ENCODE measurements around the gene ZCCHC24.

Gene ZCCHC24

DNA sequence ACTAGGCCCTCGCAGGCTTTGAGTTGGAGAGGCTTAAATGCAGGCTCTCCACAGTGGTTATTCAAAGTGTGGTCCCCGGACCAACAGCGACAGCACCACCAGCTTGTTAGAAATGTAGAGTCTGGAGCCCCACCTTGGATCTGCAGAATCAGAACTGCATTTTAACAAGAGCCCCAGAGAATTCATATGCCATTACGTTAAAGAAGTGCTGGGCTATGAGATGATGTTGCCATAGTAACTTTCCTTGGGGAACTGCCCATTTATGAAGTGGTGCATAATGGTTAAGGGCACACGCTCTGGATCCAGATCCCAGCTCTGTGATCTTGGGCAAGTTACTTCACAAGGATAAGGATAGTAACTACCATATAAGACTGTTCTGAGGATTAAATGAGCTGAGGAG, 48.9 kb downstream of the ZCCHC24 start:
- no peak for DNase-seq

DNA sequence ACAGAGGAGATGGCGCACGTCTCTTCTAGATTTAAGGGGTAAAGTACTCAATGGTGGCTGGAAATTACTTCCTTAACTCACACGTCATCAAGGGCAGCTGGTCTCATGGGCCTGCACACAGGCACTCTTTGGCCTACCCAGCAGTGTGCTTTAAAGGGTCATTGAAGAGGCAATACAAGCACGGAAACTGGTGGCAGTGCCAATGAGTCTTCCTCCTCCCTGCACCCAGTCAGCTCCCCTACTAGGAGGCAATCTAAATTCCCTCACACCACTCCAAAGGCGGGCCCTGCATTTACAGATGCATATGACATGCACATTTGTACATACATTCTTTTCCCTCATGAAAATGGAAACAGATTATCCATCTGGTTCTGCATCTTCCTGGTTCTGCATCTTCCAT, 50.8 kb downstream of the ZCCHC24 start:
- DNase-seq: peak; percentile 8

DNA sequence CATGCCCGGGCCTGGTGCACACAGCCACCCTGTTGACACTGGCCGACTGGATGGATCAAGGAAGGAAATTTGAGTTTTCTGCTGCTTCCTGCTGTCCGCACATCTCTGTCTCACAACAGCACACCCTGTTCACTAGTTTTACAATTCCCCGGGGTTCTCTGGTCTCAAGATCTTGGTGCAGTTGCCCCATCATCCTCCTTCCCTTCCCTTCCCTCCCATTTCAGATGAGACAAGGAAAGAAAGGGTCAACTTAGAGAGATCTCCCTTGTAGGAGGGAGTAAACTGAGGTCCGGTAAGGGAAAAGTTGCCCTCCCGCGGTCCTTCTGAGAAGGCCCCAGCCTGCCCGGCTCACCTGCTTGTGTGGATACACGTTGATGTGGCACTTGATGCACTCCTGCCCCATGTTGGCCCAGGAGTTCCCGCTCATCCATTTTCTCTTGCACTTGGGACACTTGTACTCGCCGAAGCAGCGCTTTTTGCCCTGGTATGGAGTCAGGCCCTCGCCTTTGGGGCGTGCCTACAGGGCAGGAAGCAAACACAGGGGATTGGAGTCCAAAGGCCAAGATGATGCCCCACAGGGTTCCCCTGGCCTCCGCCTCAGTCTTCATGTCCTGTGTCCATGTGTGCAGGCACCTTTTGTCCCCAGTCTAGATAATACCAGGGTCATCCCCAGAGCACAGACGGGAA, 51.4 kb downstream of the ZCCHC24 start:
- peak; percentile 17 for DNase-seq

DNA sequence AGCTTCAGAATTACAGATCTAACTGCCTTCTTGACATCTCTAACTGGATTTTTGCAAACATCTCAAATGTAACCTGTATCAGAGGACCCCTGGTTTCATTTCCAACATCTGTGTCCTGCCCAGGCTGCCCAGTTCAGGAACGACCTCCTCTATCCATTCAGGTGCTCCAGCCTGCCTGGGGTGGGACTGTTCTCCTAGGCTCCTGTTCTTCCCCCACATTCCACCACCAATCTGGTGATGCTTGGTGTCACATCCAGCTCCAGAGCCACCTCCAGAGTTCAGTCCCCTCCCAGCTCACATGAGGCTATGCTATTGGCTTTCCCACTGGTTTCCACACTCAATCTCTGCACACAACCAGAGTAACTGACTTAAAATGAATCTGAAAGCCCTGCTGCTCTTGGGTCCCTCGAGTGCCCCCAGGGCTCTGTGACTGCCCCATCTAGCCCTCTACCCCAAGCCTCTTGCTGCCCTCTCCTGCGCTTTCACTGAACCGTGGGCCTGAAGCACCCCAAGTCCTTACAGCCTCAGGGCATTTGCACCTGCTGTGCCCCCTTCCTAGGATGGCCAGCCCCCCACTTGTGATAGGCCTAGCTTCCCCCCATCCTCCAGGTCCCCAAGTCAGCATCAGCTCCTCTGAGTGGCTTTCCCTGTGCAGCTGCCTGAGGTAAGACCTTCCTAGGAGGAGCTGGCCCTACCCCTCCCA, 52.1 kb downstream of the ZCCHC24 start:
- DNase-seq: peak; percentile 18

DNA sequence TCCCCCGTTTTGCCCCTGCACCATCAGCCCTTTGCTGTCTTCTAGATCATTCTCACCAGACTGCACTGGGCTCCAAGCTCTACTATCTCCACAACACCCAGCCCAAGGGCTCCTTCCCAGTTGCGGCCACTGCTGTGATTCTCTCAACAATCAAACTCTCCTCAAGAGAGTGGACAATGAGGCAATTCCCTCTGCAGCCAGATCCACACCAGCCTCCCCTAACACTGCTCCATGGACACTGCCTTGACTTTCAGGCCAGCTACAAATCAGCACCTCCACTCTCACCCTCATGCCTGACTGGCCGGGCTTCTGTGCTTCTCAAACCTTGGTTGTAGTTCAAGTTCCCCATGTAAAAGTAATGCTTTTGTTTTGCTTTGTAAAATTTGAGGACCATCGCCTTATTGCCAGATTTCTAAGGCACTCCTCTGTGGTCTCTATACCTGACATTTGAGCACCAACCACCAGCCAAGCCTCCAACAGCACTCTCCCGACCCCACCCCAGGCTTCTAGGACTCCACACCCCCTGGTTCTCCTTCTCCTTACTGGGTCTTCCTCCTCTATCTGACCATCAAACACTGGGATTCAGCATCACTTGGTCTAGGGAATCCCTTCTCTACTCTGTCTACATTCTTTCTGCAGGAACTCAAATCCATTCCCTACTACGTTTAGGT, 52.8 kb downstream of the ZCCHC24 start:
- DNase-seq: peak; percentile 2

DNA sequence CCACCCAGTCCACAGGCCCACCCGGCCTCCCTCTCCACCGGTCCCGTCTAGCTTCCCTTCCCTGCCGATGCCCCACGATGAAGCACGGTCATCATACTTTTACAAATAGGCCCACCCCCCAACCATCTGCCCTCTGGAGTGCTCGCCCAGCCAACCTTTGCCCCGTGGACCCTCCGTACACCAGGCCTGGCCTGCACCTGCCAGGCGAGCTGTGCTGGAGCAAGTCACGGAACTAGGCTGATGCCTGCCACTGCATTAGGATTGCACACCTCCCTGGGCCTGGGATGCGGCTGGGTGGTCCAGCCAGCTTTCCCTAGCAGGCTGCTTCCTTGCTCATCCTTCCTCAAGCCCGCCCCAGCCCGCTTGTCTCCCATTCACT, 53.4 kb downstream of the ZCCHC24 start:
- peak; percentile 7 for DNase-seq

DNA sequence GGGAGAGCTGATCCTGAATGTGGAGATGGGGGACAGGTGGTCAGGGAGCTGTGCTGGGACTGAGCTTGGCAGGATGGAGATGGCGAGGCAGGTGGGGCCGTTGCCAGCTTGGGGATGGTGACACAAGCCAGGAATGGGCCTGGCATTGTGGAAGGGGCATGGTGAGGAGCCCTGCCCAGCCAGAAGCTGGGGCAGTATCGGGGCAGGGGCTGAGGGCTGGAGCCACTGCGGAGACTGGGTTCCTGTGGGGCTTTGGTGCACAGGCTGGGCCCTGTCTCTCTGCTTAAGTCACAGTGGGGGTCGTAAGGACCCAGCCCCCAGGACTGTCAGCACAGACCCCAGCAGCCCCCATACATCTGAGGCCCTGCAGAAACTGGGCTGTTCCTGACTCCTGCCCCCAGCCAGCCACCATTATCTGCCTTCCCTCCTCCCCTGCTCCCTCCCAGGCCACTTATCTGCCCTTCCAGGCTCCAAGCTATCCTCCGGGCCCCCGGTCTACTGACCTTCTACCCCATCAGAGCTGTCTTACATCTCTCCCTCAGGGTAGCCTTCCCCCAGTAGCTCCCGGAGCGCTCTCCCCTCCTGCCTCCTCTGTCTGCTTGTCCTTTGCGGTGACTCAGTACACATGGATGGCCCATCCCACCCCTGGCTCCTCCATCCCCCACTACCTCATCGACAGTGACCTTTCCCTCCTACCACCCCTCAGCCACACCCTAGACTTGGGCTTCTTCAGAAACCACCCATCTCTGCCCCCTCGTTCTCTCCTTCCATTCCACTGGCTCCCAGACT, 54.0 kb downstream of the ZCCHC24 start:
- DNase-seq: peak; percentile 23

DNA sequence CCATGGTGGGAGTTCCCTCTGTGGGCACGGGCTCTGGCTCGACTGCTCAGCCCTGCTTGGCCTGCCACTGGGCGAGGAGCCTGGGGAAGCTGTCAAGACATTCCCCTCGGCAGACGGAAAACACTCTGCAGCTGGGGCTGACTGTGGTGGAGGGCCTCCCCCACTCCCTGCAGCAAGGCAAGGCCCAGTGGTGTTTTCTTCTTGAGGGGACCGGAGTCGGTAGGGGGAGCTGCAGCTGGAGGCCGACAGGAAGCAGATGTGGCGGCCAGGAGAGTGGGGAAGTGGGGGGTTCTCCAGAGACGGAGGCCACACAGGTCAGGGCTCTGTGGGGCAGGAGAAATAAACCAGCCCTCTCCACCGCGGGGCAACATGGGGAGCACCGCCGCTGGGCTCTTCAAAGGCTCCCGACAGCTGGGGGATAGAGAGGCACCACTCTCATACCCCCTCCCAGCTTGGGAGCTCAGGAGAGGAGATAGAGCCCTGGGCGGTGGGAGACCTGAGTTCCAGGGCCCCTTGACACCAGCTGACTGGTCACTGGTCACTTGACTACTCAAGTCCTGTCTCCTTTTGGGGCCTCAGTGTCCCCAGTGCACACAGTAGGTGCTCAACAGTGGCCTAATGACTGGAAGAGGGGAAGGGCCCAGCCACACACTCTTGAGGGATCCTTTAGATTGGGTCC, 54.7 kb downstream of the ZCCHC24 start:
- peak; percentile 49 for DNase-seq

DNA sequence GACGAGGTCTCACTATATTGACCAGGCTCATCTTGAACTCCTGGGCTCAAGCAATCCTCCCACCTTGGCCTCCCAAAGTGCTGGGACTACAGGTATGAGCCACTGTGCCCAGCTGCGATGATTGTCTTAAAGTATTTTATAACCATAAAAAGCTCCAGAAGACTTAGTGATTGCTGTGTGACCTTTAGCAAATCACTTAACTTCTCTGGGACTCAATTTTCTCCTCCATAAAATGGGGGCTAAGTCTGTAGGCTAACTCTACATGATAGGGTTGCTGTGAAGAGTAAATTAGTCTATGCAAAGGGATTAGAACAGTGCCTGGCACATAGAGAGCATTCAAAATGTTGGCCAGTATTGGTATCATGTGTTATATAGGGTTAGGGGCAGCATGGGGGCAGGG, 55.4 kb downstream of the ZCCHC24 start:
- no peak for DNase-seq

DNA sequence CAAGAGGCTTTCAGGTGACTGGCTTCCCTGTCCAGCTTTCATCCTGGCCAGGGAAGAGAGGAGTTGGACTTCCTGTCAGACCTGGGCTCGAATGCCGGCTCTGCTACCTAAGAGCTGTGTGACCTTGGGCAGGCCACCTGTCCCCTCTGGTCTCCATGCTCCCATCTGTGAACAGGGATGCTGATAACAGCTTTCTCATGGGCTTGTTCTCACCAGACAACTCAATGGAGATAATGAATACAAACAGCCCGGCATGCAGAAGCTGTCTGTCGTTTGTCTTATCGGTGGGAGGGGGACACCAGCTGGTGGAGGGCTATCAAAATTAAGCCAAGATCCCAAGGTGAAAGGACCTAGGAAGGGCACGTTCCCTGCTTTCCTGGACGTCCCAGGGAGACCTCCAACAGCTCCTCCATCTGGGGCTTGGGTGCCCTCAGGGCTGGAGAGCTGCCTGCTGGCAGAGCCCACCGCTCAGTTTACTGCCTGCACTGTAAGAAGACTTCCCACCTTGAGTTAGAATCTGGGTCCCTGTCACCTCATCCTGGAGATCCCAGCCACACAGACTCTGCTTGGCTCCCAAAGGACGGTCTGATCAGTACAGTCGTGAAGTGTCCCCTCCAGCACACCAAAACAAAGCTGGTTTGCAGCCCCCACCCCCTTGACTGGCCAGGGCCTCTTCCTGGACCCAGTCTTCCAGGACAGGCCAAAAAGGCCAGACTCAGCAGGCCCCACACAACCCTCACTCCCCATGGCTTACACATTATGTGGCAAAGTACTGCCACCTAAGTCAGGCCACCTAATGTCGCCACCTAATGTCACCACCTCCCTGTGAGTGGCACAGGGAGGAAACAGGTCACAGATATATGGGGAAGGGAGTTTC, 57.2 kb downstream of the ZCCHC24 start:
- peak; percentile 13 for DNase-seq

DNA sequence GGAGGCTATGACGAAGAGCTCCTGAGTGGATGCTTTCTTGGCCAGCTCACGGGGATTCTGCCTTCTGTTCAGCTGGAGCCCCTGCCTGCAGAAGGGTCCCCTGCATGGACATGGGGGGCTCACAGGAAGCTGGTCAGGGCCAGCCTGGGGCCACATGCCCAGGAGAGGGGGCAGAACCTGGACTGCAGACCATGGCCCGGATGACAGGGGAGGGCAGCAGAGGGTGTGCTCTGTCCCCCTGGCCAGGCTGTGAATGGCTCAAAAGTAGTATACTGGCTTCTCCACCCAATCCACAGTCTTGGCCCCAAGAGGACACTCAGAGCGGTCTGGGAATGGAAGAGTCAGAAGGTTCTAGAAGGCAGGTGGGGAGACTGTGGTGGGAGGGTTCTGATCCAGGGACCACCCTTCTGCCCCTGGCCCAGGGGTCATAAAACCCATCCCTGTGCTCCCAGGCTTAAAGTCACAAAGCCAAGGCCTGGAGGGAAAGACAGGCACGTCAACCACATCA, 57.9 kb downstream of the ZCCHC24 start:
- DNase-seq: no peak

DNA sequence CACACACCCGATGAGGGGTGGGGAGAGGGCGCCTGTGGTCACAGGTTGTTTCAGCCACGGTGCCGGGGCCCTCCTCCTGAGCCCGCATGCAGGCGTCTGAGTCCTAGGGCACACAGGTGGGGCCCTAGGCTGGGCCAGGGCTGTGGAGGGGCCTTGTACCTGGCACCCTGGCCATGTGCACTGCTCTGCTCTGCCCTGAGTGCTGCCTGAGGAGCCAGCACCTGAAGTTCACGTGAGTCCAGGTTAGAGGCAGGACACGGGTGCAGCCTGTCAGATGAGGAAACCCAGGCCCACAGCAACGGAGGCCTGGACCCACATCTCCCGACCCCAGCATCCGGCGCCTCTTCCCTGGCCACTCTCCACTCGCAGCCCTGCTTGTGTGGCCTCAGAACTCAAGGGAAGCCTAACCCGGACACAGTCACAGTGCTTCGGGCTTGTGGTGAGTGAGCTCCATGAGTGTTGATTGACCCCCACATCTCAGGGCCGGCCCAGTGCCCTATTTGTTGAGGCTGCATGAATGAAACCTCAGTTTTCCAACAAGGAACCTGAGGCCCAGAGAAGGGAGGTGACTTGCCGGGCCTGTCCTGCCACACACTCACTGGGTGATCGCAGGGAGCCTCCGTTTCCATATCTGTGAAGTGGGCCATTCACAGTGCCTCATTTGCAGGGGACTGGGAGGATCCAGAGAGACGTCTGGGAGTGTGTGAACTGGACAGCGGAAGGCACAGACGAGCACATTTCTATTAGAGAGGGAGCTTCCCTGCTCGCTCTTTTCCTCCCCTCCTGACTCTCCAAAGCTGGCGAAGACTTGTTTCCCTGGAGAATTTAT, 58.6 kb downstream of the ZCCHC24 start:
- DNase-seq: peak; percentile 17

DNA sequence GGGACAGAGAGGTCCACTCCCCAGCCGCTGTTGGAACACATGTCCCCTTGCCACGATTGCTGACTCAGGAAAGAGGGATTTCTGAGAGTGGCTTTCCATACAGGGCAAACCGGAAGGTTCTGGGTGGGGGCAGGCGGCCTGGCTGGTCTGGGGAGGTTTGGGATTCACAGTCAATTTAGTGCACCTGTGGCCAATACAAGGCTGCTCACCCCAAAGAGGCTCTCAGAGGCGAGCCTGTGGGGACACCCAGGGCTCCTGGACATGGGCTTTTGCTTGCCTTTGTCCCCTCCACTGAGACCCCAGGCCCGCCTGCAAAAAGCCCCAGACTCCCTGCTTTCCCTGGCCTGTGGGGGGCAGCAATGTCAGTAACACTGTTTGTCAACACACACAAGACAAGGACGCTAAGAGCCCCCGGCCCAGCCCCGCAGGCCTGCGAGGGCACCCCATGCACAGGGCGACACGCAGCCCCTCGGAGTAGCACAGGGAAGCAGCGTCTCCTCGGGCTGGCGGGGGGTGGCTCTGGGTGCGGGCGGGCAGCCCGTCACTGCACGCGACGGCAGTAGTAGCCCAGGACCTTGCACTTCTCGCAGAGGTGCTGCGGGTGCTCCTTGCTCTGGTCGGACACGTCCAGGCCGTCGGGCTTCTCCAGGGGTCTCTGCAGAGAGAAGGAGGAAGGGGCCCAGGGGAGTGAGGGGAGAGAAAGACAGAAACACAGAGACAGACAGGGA, 59.5 kb downstream of the ZCCHC24 start:
- peak; percentile 21 for DNase-seq

DNA sequence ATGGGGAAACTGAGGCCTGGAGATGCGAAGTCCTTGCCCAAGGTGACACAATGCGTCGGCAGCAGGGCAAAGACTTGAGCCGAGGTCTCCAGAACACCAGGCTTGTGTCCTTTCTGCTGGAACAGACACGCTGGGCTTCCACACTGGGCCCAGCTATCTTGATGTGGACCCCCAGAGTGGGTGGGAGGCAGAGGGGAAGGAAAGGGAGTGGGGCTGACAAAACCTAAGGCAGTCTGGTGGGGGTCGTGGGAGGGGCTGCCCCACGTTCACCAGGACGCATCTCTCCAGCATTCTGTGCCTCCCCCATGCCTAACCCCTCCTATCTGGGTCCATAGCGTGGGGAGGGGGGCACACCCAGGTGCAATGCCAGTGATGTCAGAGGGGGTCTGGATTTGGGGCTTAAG, 60.0 kb downstream of the ZCCHC24 start:
- no peak for DNase-seq

DNA sequence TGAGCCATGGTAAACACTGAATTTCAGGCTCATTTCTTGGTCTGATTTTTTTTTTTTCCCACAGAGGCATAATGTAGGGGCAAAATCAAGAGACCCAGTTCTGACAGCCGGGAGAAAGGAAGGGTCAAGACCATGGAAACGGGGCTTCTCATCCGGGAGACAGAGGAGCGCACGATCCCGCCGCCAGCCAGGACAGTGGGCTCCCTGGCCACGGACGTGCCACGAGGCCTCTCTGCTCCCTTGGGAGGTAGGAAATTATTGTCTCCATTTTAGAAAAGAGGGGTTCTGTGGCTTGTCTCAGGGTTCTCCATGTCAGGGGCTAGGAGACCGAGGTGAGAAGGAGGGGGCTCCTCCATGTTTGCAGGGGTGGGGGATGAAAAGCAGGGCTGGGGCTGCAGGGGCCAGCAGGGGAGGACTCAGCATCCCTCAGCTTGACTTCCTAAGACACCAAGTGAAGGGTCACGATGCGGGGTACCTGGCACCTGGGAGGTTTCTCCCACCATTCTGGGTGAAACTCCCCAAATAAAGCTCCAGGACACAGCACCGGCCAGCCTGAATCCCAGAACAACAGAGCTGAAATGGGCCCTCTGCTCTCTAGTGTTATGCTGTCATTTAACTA, 60.5 kb downstream of the ZCCHC24 start:
- DNase-seq: peak; percentile 10

DNA sequence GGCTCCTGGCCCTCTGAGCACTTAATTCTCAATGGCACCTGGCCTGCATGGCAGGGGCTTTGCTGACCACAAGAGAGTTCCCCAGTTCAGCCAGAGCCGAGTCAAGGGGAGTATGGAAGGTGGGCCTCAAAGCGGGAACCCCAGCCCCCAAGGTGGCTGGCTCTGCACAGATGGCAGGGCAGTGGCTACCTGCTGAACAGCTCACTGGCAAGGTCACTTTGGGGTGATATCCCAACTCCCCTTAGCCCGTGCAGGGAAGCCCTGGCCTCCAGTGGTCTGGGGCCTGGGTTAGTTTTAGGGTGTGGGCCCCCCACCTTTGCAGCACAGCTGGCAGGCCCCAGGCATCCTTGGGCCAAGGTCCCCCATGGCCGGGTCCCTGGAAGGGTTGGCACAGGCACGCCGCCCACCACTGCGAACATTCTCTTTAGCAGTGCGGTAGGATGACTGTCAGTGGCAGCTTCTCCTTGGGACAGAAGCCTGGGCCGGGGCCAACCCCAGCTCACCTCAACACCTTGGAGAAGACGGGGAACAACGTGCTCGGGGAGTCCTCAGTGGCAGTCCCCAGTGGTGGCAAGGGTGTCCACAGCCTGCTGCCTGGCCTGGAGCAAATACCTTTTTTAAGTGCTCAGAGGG, 61.3 kb downstream of the ZCCHC24 start:
- DNase-seq: peak; percentile 18

DNA sequence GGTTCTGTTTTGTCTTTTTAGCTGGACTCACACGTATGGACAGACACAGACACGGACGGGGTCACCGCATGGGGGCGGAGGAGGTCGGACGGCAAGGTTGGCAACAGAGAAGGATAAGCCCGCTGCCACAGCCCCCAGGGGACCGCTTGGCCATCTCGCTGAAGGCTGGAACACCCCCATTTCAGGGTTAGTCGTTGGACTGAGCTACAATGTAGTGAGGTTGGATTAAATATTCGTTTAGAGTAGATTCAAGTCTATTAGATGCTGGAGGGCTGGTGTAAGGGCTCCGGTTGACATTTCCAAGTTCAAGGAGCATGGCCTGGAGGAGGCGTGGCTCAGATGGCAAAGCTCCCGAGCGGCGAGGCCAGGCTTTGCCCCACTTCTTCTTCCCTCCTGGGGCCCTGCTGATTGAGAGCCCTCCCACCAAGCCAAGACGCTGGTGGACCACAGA, 62.9 kb downstream of the ZCCHC24 start:
- peak; percentile 18 for DNase-seq

DNA sequence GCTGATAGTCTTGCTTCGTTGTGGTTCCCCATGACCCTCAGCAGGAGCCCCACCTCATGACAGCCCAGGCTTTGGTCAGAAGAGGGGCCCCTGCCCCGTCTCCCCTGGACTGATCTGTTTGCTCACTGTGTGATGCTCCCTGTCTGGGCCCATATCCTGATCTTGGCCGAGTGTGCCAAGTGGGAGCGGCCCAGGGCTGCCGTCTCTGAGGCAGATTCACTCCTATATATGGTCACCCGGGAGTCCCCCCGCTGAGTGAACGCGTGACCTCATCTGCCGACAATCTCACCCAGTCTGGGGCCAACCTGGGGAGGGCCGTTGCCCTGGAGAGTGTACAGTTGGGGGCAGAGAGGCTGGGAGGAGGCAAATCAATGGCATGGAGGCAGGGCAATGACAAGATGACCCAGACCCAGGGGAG, 63.6 kb downstream of the ZCCHC24 start:
- DNase-seq: peak; percentile 78
